Measurements from ENCODE around the gene FRY. TPM values are rescaled to one million over a fixed set of nuclear protein-coding genes. Genes with fewer than 3 reads are reported as not detected.

The FRY gene
- total RNA-seq, 4 donors from 2014 or later = 27.4 to 50.4 (median 39.4) TPM

DNA sequence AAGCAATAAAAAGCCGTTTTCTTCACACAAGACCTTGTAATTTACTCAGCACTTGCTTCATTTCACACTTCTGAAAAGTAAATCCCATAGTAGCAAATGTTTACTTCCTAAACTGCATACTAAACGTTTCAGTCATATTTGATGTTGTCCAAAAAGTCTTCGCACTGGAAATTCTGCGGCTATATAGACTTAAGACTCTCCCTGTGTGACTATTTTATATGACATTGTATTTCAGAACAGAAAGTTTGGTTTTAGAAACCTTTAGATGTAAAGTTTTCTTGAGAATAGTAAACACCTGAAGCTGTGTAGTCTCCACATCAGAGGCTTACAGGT is 254.0 kb downstream of the FRY start:
- H3K9me3 ChIP-seq = no peaks in the 10 kb centered on the region

DNA sequence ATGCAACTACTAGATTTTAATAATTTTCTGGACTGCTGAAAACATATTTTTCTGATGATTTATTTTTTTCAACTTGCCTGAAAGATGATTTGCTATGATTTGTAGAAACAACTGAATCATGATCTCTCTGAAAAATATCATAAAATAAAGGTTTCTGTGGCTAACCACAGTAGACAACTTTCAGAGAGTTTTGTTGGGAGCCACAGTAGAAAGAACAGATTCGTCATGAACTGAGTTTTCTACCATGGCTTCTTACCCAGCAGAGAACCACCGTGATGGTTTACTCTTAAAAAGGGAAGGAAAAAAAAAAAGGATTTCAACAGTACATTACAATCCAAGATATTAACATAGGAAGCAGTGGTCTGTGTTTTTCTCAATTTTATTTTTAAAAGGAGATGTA is 265.6 kb downstream of the FRY start:
- 77 to 82% methylated on average over 2 of the region's 2 CpGs for WGBS, 2 donors
- TF ChIP-seq POLR2A (IDR thresholded peaks at IDR 0.05) = no peak
- TF ChIP-seq, protein P1, sequence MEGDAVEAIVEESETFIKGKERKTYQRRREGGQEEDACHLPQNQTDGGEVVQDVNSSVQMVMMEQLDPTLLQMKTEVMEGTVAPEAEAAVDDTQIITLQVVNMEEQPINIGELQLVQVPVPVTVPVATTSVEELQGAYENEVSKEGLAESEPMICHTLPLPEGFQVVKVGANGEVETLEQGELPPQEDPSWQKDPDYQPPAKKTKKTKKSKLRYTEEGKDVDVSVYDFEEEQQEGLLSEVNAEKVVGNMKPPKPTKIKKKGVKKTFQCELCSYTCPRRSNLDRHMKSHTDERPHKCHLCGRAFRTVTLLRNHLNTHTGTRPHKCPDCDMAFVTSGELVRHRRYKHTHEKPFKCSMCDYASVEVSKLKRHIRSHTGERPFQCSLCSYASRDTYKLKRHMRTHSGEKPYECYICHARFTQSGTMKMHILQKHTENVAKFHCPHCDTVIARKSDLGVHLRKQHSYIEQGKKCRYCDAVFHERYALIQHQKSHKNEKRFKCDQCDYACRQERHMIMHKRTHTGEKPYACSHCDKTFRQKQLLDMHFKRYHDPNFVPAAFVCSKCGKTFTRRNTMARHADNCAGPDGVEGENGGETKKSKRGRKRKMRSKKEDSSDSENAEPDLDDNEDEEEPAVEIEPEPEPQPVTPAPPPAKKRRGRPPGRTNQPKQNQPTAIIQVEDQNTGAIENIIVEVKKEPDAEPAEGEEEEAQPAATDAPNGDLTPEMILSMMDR (IDR thresholded peaks at IDR 0.05) = no peak
- intact Hi-C loops (cut with DNase I) = no loop called here

More for the DNA sequence above, 254.0 kb downstream of the FRY start:
- H3K36me3 ChIP-seq = no peaks in the 10 kb centered on the region
- H3K27ac ChIP-seq = peak overlapping the region; percentile 87
- H3K27me3 ChIP-seq = no peaks in the 10 kb centered on the region
- intact Hi-C loops (cut with DNase I) = no loop called here
- DNase-seq = no peak
- peaks cover 12 to 17% of the 10 kb centered on the region in 2 donors for H3K4me1 ChIP-seq
- no peak overlapping the region for H3K4me3 ChIP-seq (replicated peaks in 1 of 3)
- TF ChIP-seq, protein P1 (IDR thresholded peaks at IDR 0.05) = no peak
- TF ChIP-seq POLR2A (IDR thresholded peaks at IDR 0.05) = no peak
- WGBS, 2 donors = 44 to 54% methylated on average over 4 of the region's 4 CpGs

DNA sequence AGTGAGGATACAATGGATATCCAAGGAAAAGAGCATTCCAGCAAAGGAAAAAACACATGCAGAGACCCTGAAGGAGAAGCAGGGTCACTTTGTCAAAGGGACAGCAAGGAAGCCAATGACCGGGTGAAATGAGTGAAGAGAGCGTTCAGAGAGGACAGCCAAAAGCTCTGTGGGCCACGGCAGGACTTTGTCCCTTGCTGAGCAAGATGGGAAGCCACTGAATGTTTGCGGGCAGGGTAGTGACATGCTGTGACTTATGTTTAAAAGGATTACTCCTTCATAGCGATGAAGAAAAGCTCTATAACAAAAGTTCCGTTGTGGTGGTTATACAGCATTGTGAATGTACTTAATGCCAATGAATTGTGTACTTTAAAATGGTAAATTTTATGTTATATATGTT is 267.1 kb downstream of the FRY start:
- Histone ChIP-seq H3K4me1 (no peaks in the 10 kb centered on the region), H3K36me3 (no peaks in the 10 kb centered on the region), H3K4me3 (replicated peaks in 1 of 3) (no peak overlapping the region), H3K9me3 (no peaks in the 10 kb centered on the region), H3K27me3 (no peaks in the 10 kb centered on the region), H3K27ac (no peak overlapping the region)
- 92 to 93% methylated on average over 6 of the region's 6 CpGs for WGBS, 2 donors
- TF ChIP-seq, protein P1 (IDR thresholded peaks at IDR 0.05) = no peak
- TF ChIP-seq POLR2A (IDR thresholded peaks at IDR 0.05) = no peak
- intact Hi-C loops (cut with DNase I) = no loop called here
- no peak for DNase-seq

More for the DNA sequence above, 265.6 kb downstream of the FRY start:
- no peaks in the 10 kb centered on the region for H3K27me3 ChIP-seq
- no peak overlapping the region for H3K4me3 ChIP-seq (replicated peaks in 1 of 3)
- H3K36me3 ChIP-seq = no peaks in the 10 kb centered on the region
- H3K9me3 ChIP-seq = no peaks in the 10 kb centered on the region
- peaks cover 4 to 5% of the 10 kb centered on the region in 2 donors for H3K4me1 ChIP-seq
- DNase-seq = no peak
- H3K27ac ChIP-seq = no peak overlapping the region

DNA sequence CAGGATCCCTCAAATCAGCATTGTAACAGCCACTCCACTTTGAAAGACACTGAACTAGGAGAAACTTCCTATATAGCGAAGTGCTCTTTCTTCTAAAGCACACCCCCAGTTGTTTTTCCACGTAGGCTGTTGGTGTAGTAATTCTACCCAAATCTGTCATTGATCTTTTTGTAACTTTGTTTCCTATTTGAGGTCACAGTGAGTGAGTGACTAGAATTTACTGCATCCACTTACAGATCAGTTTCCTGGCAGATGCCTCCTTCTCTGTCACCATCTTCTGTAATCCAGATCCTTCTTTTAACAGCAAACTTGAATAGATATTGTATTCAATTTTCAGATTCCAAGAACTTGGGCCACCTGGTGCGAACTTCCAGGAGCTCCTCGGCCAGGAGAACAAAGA is 268.3 kb downstream of the FRY start:
- Histone ChIP-seq H3K27me3 (no peaks in the 10 kb centered on the region), H3K4me1 (no peaks in the 10 kb centered on the region), H3K4me3 (replicated peaks in 1 of 3) (no peak overlapping the region), H3K27ac (no peak overlapping the region), H3K9me3 (no peaks in the 10 kb centered on the region), H3K36me3 (no peaks in the 10 kb centered on the region)
- 64 to 77% methylated on average over 4 of the region's 4 CpGs for whole genome bisulfite sequencing, 2 donors
- no peak for DNase-seq
- intact Hi-C loops (cut with DNase I) = loop anchor here (10.0 kb wide), 1 partner anchor 275 kb away; no protein-coding TSS in a partner anchor
- no peak for TF ChIP-seq POLR2A (IDR thresholded peaks at IDR 0.05)
- TF ChIP-seq, protein P1 (IDR thresholded peaks at IDR 0.05) = no peak

DNA sequence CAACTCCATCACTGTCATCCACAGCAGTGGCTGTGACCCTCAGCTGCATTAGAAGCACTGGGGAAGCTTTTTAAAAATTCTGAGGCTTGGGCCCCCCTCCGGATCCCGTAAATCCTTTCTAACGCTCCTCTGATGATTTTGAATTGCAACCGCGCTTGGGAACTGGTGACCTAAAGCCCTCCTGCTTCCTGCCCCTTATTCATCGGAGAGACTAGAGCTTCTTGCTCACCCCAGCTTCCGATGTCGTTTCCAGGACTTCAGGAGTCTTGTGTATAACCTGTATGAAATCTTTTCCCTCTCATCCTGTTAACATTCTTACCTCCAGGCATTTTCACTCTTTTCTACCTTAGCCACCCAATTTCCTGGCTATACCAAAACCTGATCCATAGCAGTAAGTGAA is 268.8 kb downstream of the FRY start:
- Histone ChIP-seq H3K4me3 (replicated peaks in 1 of 3) (no peak overlapping the region), H3K36me3 (no peaks in the 10 kb centered on the region), H3K27me3 (no peaks in the 10 kb centered on the region), H3K27ac (no peak overlapping the region), H3K9me3 (no peaks in the 10 kb centered on the region), H3K4me1 (no peaks in the 10 kb centered on the region)
- TF ChIP-seq, protein P1 (IDR thresholded peaks at IDR 0.05) = no peak
- TF ChIP-seq POLR2A (IDR thresholded peaks at IDR 0.05) = no peak
- no peak for DNase-seq
- WGBS, 2 donors = 57 to 65% methylated on average over 8 of the region's 8 CpGs
- intact Hi-C loops (cut with DNase I) = loop anchor here (10.0 kb wide), 1 partner anchor 276 kb away; no protein-coding TSS in a partner anchor
